HEK293 (cell line): Measurements from ENCODE around the gene GJB5.

ENCODE experiments used
- CTCF ChIA-PET: fragments of 350-600 bp; formaldehyde crosslinking; extraction: SDS; loops from one replicate; lab custom pipeline; 2021; ENCODE audit warnings: antibody characterized with exemption; lab: Yijun Ruan, JAX
- POLR2A ChIA-PET: fragments of 300-600 bp; formaldehyde crosslinking; extraction: SDS; loops from one replicate; lab custom pipeline; 2020; ENCODE audit warnings: antibody characterized with exemption, inconsistent platforms; lab: Yijun Ruan, JAX
- H3K27ac ChIP-seq: fragments of 200-500 bp; sonication (Bioruptor generic); 2 replicates; pipeline ENCODE4 v1.5.1; 2014; ENCODE audit warnings: low read depth, low read length, control low read depth, inconsistent platforms; ENCODE audit errors: extremely low read depth
- H3K36me3 ChIP-seq, 2 experiments: fragments of 200-500 bp in 1 of 2; sonication (Bioruptor generic) in 1 of 2; 1 replicate in 1 of 2; 2 replicates in 1 of 2; pipeline ENCODE4 v1.5.1; 2014 to 2017; ENCODE audit warnings: inconsistent platforms in 2 of 2, low read length in 2 of 2; ENCODE audit not compliant: control insufficient read depth in 2 of 2, insufficient read depth in 1 of 2
- H3K4me1 ChIP-seq: fragments of 200-500 bp; sonication (Bioruptor generic); 2 replicates; pipeline ENCODE4 v1.5.1; 2014; ENCODE audit warnings: mild to moderate bottlenecking, low read length, inconsistent platforms; ENCODE audit not compliant: control insufficient read depth, insufficient read depth
- H3K4me3 ChIP-seq: 2 replicates; pipeline ENCODE4 v1.5.1; 2011; ENCODE audit warnings: low read depth, mild to moderate bottlenecking, control low read depth, low read length, moderate library complexity
- H3K9me3 ChIP-seq: fragments of 200-500 bp; sonication (Bioruptor generic); 2 replicates; pipeline ENCODE4 v1.5.1; 2014; ENCODE audit warnings: low read depth, low read length, inconsistent platforms; ENCODE audit not compliant: control insufficient read depth, insufficient read depth
- HOXA7 ChIP-seq: sonication (generic); formaldehyde crosslinking; IDR thresholded peaks from 2 replicates; pipeline ENCODE4 v1.8.1; 2022; ENCODE audit warnings: missing genetic modification reagents, borderline replicate concordance
- IKZF3 ChIP-seq: fragments of 450-650 bp; IDR thresholded peaks from 2 replicates; pipeline ENCODE4 v1.5.0; 2018; ENCODE audit warnings: missing biosample characterization, mild to moderate bottlenecking, missing genetic modification characterization, moderate library complexity
- KLF16 ChIP-seq: fragments of 450-650 bp; formaldehyde crosslinking; IDR thresholded peaks from 2 replicates; pipeline ENCODE4 v1.5.1; 2017; ENCODE audit warnings: missing biosample characterization, missing genetic modification characterization
- OSR2 ChIP-seq: fragments of 450-650 bp; formaldehyde crosslinking; IDR thresholded peaks from 2 replicates; pipeline ENCODE4 v1.5.1; 2016; ENCODE audit warnings: missing biosample characterization, missing genetic modification characterization
- RBAK ChIP-seq: fragments of 450-650 bp; formaldehyde crosslinking; IDR thresholded peaks from 2 replicates; pipeline ENCODE4 v1.5.1; 2016; ENCODE audit warnings: missing biosample characterization, missing genetic modification characterization
- SP3 ChIP-seq: fragments of 450-650 bp; formaldehyde crosslinking; IDR thresholded peaks from 2 replicates; pipeline ENCODE4 v1.5.1; 2016; ENCODE audit warnings: missing biosample characterization, missing genetic modification characterization
- TCF7L2 ChIP-seq: IDR thresholded peaks from 2 replicates; pipeline ENCODE4 v1.6.1; 2011; ENCODE audit warnings: low read depth, mild to moderate bottlenecking, inconsistent platforms, low read length, moderate library complexity, borderline replicate concordance
- YY1 ChIP-seq: fragments of 450-650 bp; formaldehyde crosslinking; IDR thresholded peaks from 2 replicates; pipeline ENCODE4 v1.5.1; 2018; ENCODE audit warnings: missing biosample characterization, missing genetic modification characterization
- ZBTB48 ChIP-seq: fragments of 450-650 bp; formaldehyde crosslinking; IDR thresholded peaks from 2 replicates; pipeline ENCODE4 v1.5.1; 2016; ENCODE audit warnings: missing biosample characterization, missing genetic modification characterization
- ZFP3 ChIP-seq: fragments of 450-650 bp; formaldehyde crosslinking; IDR thresholded peaks from 2 replicates; pipeline ENCODE4 v1.5.1; 2016; ENCODE audit warnings: low read depth, missing biosample characterization, missing genetic modification characterization
- ZNF138 ChIP-seq: fragments of 450-650 bp; formaldehyde crosslinking; IDR thresholded peaks from 2 replicates; pipeline ENCODE4 v1.5.1; 2016; ENCODE audit warnings: missing biosample characterization, missing genetic modification characterization, borderline replicate concordance
- ZNF157 ChIP-seq: fragments of 450-650 bp; formaldehyde crosslinking; IDR thresholded peaks from 2 replicates; pipeline ENCODE4 v1.5.1; 2016; ENCODE audit warnings: missing biosample characterization, missing genetic modification characterization
- ZNF174 ChIP-seq: fragments of 450-650 bp; formaldehyde crosslinking; IDR thresholded peaks from 2 replicates; pipeline ENCODE4 v1.5.0; 2017; ENCODE audit warnings: missing biosample characterization, mild to moderate bottlenecking, missing genetic modification characterization
- ZNF19 ChIP-seq: fragments of 450-650 bp; formaldehyde crosslinking; IDR thresholded peaks from 2 replicates; pipeline ENCODE4; 2016; ENCODE audit warnings: missing biosample characterization, missing genetic modification characterization, low read depth
- ZNF2 ChIP-seq: fragments of 450-650 bp; formaldehyde crosslinking; IDR thresholded peaks from 2 replicates; pipeline ENCODE4 v1.5.1; 2016; ENCODE audit warnings: missing biosample characterization, missing genetic modification characterization
- ZNF23 ChIP-seq: fragments of 450-650 bp; formaldehyde crosslinking; IDR thresholded peaks from 2 replicates; pipeline ENCODE4 v1.5.1; 2016; ENCODE audit warnings: missing biosample characterization, missing genetic modification characterization, borderline replicate concordance
- ZNF239 ChIP-seq: fragments of 450-650 bp; formaldehyde crosslinking; IDR thresholded peaks from 2 replicates; pipeline ENCODE4 v1.5.1; 2016; ENCODE audit warnings: missing biosample characterization, missing genetic modification characterization
- ZNF248 ChIP-seq: fragments of 450-650 bp; formaldehyde crosslinking; IDR thresholded peaks from 2 replicates; pipeline ENCODE4 v1.5.1; 2017; ENCODE audit warnings: missing biosample characterization, missing genetic modification characterization
- ZNF37A ChIP-seq: fragments of 450-650 bp; IDR thresholded peaks from 2 replicates; pipeline ENCODE4 v1.5.1; 2018; ENCODE audit warnings: missing biosample characterization, missing genetic modification characterization
- ZNF423 ChIP-seq: fragments of 450-650 bp; formaldehyde crosslinking; IDR thresholded peaks from 2 replicates; pipeline ENCODE4 v1.5.1; 2016; ENCODE audit warnings: missing biosample characterization, missing genetic modification characterization
- ZNF549 ChIP-seq: fragments of 450-650 bp; IDR thresholded peaks from 2 replicates; pipeline ENCODE4 v1.5.1; 2018; ENCODE audit warnings: missing biosample characterization, missing genetic modification characterization, mild to moderate bottlenecking, inconsistent platforms, moderate library complexity
- ZNF561 ChIP-seq: fragments of 450-650 bp; IDR thresholded peaks from 2 replicates; pipeline ENCODE4 v1.5.1; 2018; ENCODE audit warnings: missing biosample characterization, missing genetic modification characterization, borderline replicate concordance
- ZNF621 ChIP-seq: fragments of 450-650 bp; formaldehyde crosslinking; IDR thresholded peaks from 2 replicates; pipeline ENCODE4 v1.5.1; 2017; ENCODE audit warnings: missing biosample characterization, missing genetic modification characterization
- ZNF785 ChIP-seq: fragments of 450-650 bp; formaldehyde crosslinking; IDR thresholded peaks from 2 replicates; pipeline ENCODE4 v1.5.1; 2016; ENCODE audit warnings: missing biosample characterization, missing genetic modification characterization
- TF ChIP-seq, protein P1 (sequence below): fragments of 450-650 bp; formaldehyde crosslinking; IDR thresholded peaks from 2 replicates; pipeline ENCODE4 v1.5.1; 2016; ENCODE audit warnings: missing biosample characterization, missing genetic modification characterization
- TF ChIP-seq, protein P2 (sequence below): fragments of 450-650 bp; formaldehyde crosslinking; IDR thresholded peaks from 2 replicates; pipeline ENCODE4 v1.5.1; 2017; ENCODE audit warnings: missing biosample characterization, missing genetic modification characterization
- TF ChIP-seq, protein P3 (sequence below): fragments of 450-650 bp; formaldehyde crosslinking; IDR thresholded peaks from 2 replicates; pipeline ENCODE4 v1.5.1; 2016; ENCODE audit warnings: missing biosample characterization, missing genetic modification characterization

Gene GJB5

DNA sequence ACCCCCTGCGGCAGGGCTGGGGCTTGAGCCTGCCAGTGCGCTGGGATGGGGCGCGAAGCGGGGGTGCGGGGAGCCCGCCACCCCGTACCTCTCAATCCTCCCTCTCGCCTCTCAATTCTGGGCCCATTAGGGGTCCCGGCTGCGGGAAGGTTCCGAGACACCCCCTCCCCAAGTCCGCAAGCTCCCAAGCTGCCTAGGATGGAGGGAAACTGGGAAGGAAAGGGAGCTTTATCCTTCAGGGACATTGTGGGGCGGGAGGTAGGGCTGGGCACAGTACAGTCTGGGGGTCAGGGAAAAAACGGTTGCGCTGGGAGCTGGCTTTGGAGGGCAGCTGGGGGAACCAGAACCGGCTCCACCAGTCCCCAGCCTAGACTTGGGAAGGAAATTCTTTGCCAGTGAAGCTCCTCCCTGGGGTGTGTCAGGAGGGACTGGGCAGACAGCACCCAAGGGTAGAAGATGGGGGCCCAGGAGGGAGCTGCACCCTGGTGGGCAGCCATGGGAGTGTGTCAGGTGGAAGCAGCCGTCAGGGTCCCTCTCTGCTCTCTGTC, 27.1 kb downstream of the GJB5 start:
- H3K36me3 ChIP-seq: no peaks in the 10 kb centered on the region
- POLR2A ChIA-PET: no interaction called here
- TF ChIP-seq YY1 (tag by site-specific recombination) (no peak), ZNF174 (tag by site-specific recombination) (no peak), ZNF621 (tag by site-specific recombination) (no peak), ZNF561 (tag by site-specific recombination) (no peak), SP3 (no peak), ZNF138 (no peak), ZNF549 (tag by site-specific recombination) (no peak), KLF16 (tag by site-specific recombination) (no peak), ZNF239 (tag by site-specific recombination) (no peak), ZNF37A (tag by site-specific recombination) (no peak), ZNF2 (no peak), IKZF3 (tag by site-specific recombination) (no peak)
- TF ChIP-seq, all 188 proteins: peak for 0
- Histone ChIP-seq H3K27ac (no peak overlapping the region), H3K9me3 (no peaks in the 10 kb centered on the region), H3K4me1 (no peaks in the 10 kb centered on the region), H3K4me3 (no peak overlapping the region; the same call in 1 of the 2 replicates)
- CTCF ChIA-PET: interaction anchor here (0.6 kb wide), 2 partner anchors 9 to 85 kb away, joined by 3 read pairs; no protein-coding TSS in a partner anchor

DNA sequence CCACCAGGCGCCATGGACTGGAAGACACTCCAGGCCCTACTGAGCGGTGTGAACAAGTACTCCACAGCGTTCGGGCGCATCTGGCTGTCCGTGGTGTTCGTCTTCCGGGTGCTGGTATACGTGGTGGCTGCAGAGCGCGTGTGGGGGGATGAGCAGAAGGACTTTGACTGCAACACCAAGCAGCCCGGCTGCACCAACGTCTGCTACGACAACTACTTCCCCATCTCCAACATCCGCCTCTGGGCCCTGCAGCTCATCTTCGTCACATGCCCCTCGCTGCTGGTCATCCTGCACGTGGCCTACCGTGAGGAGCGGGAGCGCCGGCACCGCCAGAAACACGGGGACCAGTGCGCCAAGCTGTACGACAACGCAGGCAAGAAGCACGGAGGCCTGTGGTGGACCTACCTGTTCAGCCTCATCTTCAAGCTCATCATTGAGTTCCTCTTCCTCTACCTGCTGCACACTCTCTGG, 29.9 kb downstream of the GJB5 start:
- Histone ChIP-seq H3K4me1 (no peaks in the 10 kb centered on the region), H3K27ac (no peak overlapping the region), H3K4me3 (no peak overlapping the region), H3K36me3 (no peaks in the 10 kb centered on the region), H3K9me3 (no peaks in the 10 kb centered on the region)
- ChIA-PET POLR2A (no interaction called here), CTCF (interaction anchor here (0.6 to 1.2 kb wide), 6 partner anchors 9 to 250 kb away, joined by 3 to 6 read pairs (median 3); no protein-coding TSS in a partner anchor)
- no peak for TF ChIP-seq ZNF248 (tag by site-specific recombination)
- no peak for TF ChIP-seq HOXA7 (CRISPR knock-in tag)
- TF ChIP-seq ZBTB48 (tag by site-specific recombination): no peak
- no peak for TF ChIP-seq ZNF423 (tag by site-specific recombination)
- no peak for TF ChIP-seq SP3
- TF ChIP-seq, protein P1, sequence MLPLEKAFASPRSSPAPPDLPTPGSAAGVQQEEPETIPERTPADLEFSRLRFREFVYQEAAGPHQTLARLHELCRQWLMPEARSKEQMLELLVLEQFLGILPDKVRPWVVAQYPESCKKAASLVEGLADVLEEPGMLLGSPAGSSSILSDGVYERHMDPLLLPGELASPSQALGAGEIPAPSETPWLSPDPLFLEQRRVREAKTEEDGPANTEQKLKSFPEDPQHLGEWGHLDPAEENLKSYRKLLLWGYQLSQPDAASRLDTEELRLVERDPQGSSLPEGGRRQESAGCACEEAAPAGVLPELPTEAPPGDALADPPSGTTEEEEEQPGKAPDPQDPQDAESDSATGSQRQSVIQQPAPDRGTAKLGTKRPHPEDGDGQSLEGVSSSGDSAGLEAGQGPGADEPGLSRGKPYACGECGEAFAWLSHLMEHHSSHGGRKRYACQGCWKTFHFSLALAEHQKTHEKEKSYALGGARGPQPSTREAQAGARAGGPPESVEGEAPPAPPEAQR (tag by site-specific recombination): no peak
- TF ChIP-seq, protein P2, sequence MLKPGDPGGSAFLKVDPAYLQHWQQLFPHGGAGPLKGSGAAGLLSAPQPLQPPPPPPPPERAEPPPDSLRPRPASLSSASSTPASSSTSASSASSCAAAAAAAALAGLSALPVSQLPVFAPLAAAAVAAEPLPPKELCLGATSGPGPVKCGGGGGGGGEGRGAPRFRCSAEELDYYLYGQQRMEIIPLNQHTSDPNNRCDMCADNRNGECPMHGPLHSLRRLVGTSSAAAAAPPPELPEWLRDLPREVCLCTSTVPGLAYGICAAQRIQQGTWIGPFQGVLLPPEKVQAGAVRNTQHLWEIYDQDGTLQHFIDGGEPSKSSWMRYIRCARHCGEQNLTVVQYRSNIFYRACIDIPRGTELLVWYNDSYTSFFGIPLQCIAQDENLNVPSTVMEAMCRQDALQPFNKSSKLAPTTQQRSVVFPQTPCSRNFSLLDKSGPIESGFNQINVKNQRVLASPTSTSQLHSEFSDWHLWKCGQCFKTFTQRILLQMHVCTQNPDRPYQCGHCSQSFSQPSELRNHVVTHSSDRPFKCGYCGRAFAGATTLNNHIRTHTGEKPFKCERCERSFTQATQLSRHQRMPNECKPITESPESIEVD (tag by site-specific recombination): no peak
- no peak for TF ChIP-seq RBAK (tag by site-specific recombination)
- TF ChIP-seq ZNF23 (tag by site-specific recombination): no peak
- no peak for TF ChIP-seq ZFP3 (tag by site-specific recombination)
- TF ChIP-seq ZNF19 (tag by site-specific recombination): no peak
- TF ChIP-seq ZNF785 (tag by site-specific recombination): no peak
- no peak for TF ChIP-seq OSR2 (tag by site-specific recombination)
- TF ChIP-seq TCF7L2: no peak
- TF ChIP-seq, protein P3, sequence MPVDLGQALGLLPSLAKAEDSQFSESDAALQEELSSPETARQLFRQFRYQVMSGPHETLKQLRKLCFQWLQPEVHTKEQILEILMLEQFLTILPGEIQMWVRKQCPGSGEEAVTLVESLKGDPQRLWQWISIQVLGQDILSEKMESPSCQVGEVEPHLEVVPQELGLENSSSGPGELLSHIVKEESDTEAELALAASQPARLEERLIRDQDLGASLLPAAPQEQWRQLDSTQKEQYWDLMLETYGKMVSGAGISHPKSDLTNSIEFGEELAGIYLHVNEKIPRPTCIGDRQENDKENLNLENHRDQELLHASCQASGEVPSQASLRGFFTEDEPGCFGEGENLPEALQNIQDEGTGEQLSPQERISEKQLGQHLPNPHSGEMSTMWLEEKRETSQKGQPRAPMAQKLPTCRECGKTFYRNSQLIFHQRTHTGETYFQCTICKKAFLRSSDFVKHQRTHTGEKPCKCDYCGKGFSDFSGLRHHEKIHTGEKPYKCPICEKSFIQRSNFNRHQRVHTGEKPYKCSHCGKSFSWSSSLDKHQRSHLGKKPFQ: no peak
- no peak for TF ChIP-seq ZNF157 (tag by site-specific recombination)
- no peak for TF ChIP-seq KLF16 (tag by site-specific recombination)
